ENCODE results near the gene SFMBT2. TPM values are rescaled to one million over a fixed set of nuclear protein-coding genes. Genes with fewer than 3 reads are reported as not detected.

Gene SFMBT2
- total RNA-seq, 2 experiments from 2014 or later, result 7.9 to 8.3 TPM

- Histone ChIP-seq H4K20me1 (ENCODE audit: insufficient read depth, low read length) (no peaks in the 10 kb centered on the region), H3K4me3 (ENCODE audit: low read depth, low read length, poor library complexity, severe bottlenecking) (no peak overlapping the region), H3K4me2 (ENCODE audit: low read length) (no peak overlapping the region), H3K9me2 (ENCODE audit: insufficient read depth, low read length) (no peaks in the 10 kb centered on the region), H2AFZ (ENCODE audit: low read length) (no peak overlapping the region), H3K36me3 (ENCODE audit: insufficient read depth, low read length) (no peaks in the 10 kb centered on the region), H3K9me3 (ENCODE audit: low read length) (no peaks in the 10 kb centered on the region), H3K4me1 (ENCODE audit: insufficient read depth, low read length, poor library complexity, severe bottlenecking) (peaks cover 4% of the 10 kb centered on the region), H3K27ac (ENCODE audit: low read depth, low read length, poor library complexity, severe bottlenecking) (no peak overlapping the region), H3K79me2 (ENCODE audit: insufficient read depth, low read depth, low read length) (no peaks in the 10 kb centered on the region)
- POLR2A ChIA-PET, result interaction anchor here (1.2 kb wide), 1 partner anchor 20 kb away, joined by 3 read pairs; no protein-coding TSS in a partner anchor
- BruUV-seq (replicated peaks), result no TSS peak
- TF ChIP-seq EZH2phosphoT487 (IDR thresholded peaks at IDR 0.05; ENCODE audit: borderline replicate concordance, low read depth, low read length) (no peak), CTCF (conservative IDR thresholded peaks at IDR 0.05; ENCODE audit: low read length) (no peak)
- no peak for DNase-seq (ENCODE audit: low spot score)
- intact Hi-C loops (cut with micrococcal nuclease; ENCODE audit: unreplicated experiment), result loop anchor here (5.0 kb wide), 1 partner anchor 200 kb away; no protein-coding TSS in a partner anchor
- CTCF ChIA-PET (ENCODE audit: unreplicated experiment), result no interaction called here
Measured at GRCh38 chr10:7122561-7122960, 288.3 kb downstream of the SFMBT2 start.

- intact Hi-C loops (cut with micrococcal nuclease; ENCODE audit: unreplicated experiment), result loop anchor here (1.0 to 5.0 kb wide), 3 partner anchors 199 to 296 kb away; no protein-coding TSS in a partner anchor
- no peaks in the 10 kb centered on the region for H3K36me3 ChIP-seq (ENCODE audit: insufficient read depth, low read length)
- TF ChIP-seq CTCF (conservative IDR thresholded peaks at IDR 0.05; ENCODE audit: low read length), result peak; percentile 98
- no peak for TF ChIP-seq EZH2phosphoT487 (IDR thresholded peaks at IDR 0.05; ENCODE audit: borderline replicate concordance, low read depth, low read length)
- H3K9me2 ChIP-seq (ENCODE audit: insufficient read depth, low read length), result no peaks in the 10 kb centered on the region
- ChIA-PET POLR2A (interaction anchor here (1.0 kb wide), 1 partner anchor 12 kb away, joined by 3 read pairs; no protein-coding TSS in a partner anchor), CTCF (ENCODE audit: unreplicated experiment) (interaction anchor here (1.1 kb wide), 1 partner anchor 193 kb away, joined by 4 read pairs; no protein-coding TSS in a partner anchor)
- peak; percentile 78 for DNase-seq (ENCODE audit: low spot score)
- no TSS peak for BruUV-seq (replicated peaks)
- no peak overlapping the region for H3K4me3 ChIP-seq (ENCODE audit: low read depth, low read length, poor library complexity, severe bottlenecking)
- no peak overlapping the region for H3K27ac ChIP-seq (ENCODE audit: low read depth, low read length, poor library complexity, severe bottlenecking)
- H3K4me1 ChIP-seq (ENCODE audit: insufficient read depth, low read length, poor library complexity, severe bottlenecking), result peaks cover 4% of the 10 kb centered on the region
- H4K20me1 ChIP-seq (ENCODE audit: insufficient read depth, low read length), result no peaks in the 10 kb centered on the region
- no peaks in the 10 kb centered on the region for H3K9me3 ChIP-seq (ENCODE audit: low read length)
- no peak overlapping the region for H2AFZ ChIP-seq (ENCODE audit: low read length)
- H3K4me2 ChIP-seq (ENCODE audit: low read length), result peak overlapping the region; percentile 48; the same call in 1 of the 2 replicates
- H3K79me2 ChIP-seq (ENCODE audit: insufficient read depth, low read depth, low read length), result no peaks in the 10 kb centered on the region
Measured at GRCh38 chr10:7121154-7121797, 289.6 kb downstream of the SFMBT2 start.

All from OCI-LY7 (cell line).